Trophoblast cell (in vitro differentiated cells and primary cell): ENCODE data around the gene TADA3.
A peak's percentile ranks its signal among the peaks of the same experiment; 100 is the strongest.

Experiments
- DNase-seq, 2 donors: peaks; one replicate each; pipeline ENCODE4 v3.0.0-alpha.2; 2016
- H2AFZ ChIP-seq: 2 replicates; pipeline ENCODE4 v1.6.1; 2013; ENCODE audit warnings: low read length, moderate library complexity, mild to moderate bottlenecking; ENCODE audit not compliant: insufficient read depth, poor library complexity
- H2AK5ac ChIP-seq: 2 replicates; pipeline ENCODE4 v1.6.1; 2013; ENCODE audit warnings: mild to moderate bottlenecking, low read length
- H2BK120ac ChIP-seq: 2 replicates; pipeline ENCODE4 v1.6.1; 2013; ENCODE audit warnings: low read length, mild to moderate bottlenecking, moderate library complexity; ENCODE audit not compliant: insufficient read depth, poor library complexity
- H2BK12ac ChIP-seq: 2 replicates; pipeline ENCODE4 v1.6.1; 2013; ENCODE audit warnings: mild to moderate bottlenecking, low read length, moderate library complexity
- H2BK5ac ChIP-seq: 2 replicates; pipeline ENCODE4 v1.6.1; 2013; ENCODE audit warnings: low read length, low read depth, moderate library complexity, mild to moderate bottlenecking; ENCODE audit not compliant: poor library complexity
- H3K14ac ChIP-seq: 2 replicates; pipeline ENCODE4 v1.6.1; 2013; ENCODE audit warnings: mild to moderate bottlenecking, low read length
- H3K18ac ChIP-seq: 2 replicates; pipeline ENCODE4 v1.6.1; 2013; ENCODE audit warnings: mild to moderate bottlenecking, low read length
- H3K23ac ChIP-seq: 2 replicates; pipeline ENCODE4 v1.6.1; 2013; ENCODE audit warnings: low read length
- H3K27ac ChIP-seq: 2 replicates; pipeline ENCODE4 v1.5.1; 2013; ENCODE audit warnings: low read depth, mild to moderate bottlenecking, inconsistent platforms, low read length, moderate library complexity
- H3K27me3 ChIP-seq: 2 replicates; pipeline ENCODE4 v1.6.1; 2013; ENCODE audit warnings: inconsistent platforms, mild to moderate bottlenecking, low read length, moderate library complexity; ENCODE audit not compliant: insufficient read depth
- H3K36me3 ChIP-seq, 2 experiments: 1 replicate in 1 of 2; 2 replicates in 1 of 2; pipeline ENCODE4 v1.6.1; 2013; ENCODE audit warnings: low read length in 2 of 2, mild to moderate bottlenecking in 2 of 2, moderate library complexity in 1 of 2; ENCODE audit not compliant: insufficient read depth in 2 of 2, control insufficient read depth in 1 of 2
- H3K4ac ChIP-seq: 2 replicates; pipeline ENCODE4 v1.6.1; 2013; ENCODE audit warnings: low read depth, mild to moderate bottlenecking, low read length, moderate library complexity
- H3K4me1 ChIP-seq, 2 experiments: 1 replicate in 1 of 2; 2 replicates in 1 of 2; pipeline ENCODE4 v1.6.1; 2013; ENCODE audit warnings: low read length in 2 of 2, mild to moderate bottlenecking in 2 of 2, moderate library complexity in 1 of 2; ENCODE audit not compliant: insufficient read depth in 2 of 2, control insufficient read depth in 1 of 2
- H3K4me2 ChIP-seq: 2 replicates; pipeline ENCODE4 v1.6.1; 2013; ENCODE audit warnings: inconsistent platforms, mild to moderate bottlenecking, low read length, moderate library complexity
- H3K4me3 ChIP-seq: 2 replicates; pipeline ENCODE4 v1.5.1; 2013; ENCODE audit warnings: mild to moderate bottlenecking, low read depth, low read length, inconsistent platforms
- H3K79me1 ChIP-seq: one replicate; pipeline ENCODE4 v1.6.1; 2013; ENCODE audit warnings: low read length
- H3K79me2 ChIP-seq: 2 replicates; pipeline ENCODE4 v1.6.1; 2013; ENCODE audit warnings: low read length, mild to moderate bottlenecking; ENCODE audit not compliant: control insufficient read depth, insufficient read depth, poor library complexity
- H3K9ac ChIP-seq: 2 replicates; pipeline ENCODE4 v1.6.1; 2013; ENCODE audit warnings: mild to moderate bottlenecking, low read length
- H3K9me3 ChIP-seq: 2 replicates; pipeline ENCODE4 v1.6.1; 2013; ENCODE audit warnings: low read depth, mild to moderate bottlenecking, control low read depth, inconsistent platforms, low read length; ENCODE audit not compliant: insufficient read depth
- H4K12ac ChIP-seq: 2 replicates; pipeline ENCODE4 v1.6.1; 2013; ENCODE audit warnings: low read depth, mild to moderate bottlenecking, low read length, moderate library complexity
- H4K8ac ChIP-seq: 2 replicates; pipeline ENCODE4 v1.6.1; 2013; ENCODE audit warnings: low read depth, mild to moderate bottlenecking, low read length, moderate library complexity
- H4K91ac ChIP-seq: one replicate; pipeline ENCODE4 v1.6.1; 2013; ENCODE audit warnings: low read depth, mild to moderate bottlenecking, low read length, moderate library complexity
- WGBS: extraction: QIAGEN DNeasy Blood & Tissue Kit; methylation state at CpG from one replicate; pipeline ENCODE4 v1.1.7; 2013; ENCODE audit warnings: missing lambda C conversion rate; ENCODE audit not compliant: insufficient read length, insufficient coverage; ENCODE audit errors: extremely low coverage; 5-methylcytosine and 5-hydroxymethylcytosine counted together

TADA3 gene

DNA sequence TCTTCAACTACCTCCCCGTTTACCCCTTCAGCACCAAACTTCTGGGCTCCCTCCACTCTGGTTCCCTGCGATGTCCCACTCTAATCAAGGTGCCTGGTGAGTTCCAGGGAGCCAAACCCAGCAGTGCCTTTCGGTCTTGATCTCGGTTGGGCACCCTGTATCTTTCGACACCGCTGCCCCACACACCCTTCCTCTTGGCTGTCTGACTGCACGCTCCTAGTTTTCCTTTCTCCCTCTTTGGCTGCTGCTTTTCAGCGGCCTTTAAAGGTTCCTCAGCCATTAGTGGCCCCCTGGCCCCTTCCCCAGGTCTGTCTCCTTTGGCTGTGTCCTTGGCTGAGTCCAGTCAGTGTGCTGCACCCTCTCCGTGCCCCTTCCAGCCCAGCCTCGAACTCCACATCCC is 18.6 kb upstream of the TADA3 start:
- Histone ChIP-seq H4K12ac (no peak overlapping the region), H2AFZ (no peak overlapping the region), H3K36me3 (peaks cover 22 to 23% of the 10 kb centered on the region in 2 experiments), H3K4me1 (peaks cover 0 to 3% of the 10 kb centered on the region in 2 experiments), H3K79me2 (peaks cover 3% of the 10 kb centered on the region), H3K27me3 (no peaks in the 10 kb centered on the region), H3K14ac (no peak overlapping the region), H3K9me3 (no peaks in the 10 kb centered on the region), H3K4me2 (no peak overlapping the region), H3K9ac (no peak overlapping the region), H2BK120ac (no peak overlapping the region), H2BK12ac (no peak overlapping the region), H4K91ac (no peak overlapping the region), H3K4me3 (no peak overlapping the region), H3K27ac (no peak overlapping the region), H3K4ac (no peak overlapping the region), H4K8ac (no peak overlapping the region), H2BK5ac (no peak overlapping the region), H3K79me1 (peaks cover 9% of the 10 kb centered on the region), H3K23ac (no peak overlapping the region), H3K18ac (no peak overlapping the region), H2AK5ac (no peak overlapping the region)
- WGBS = no CpG with 5 or more reads among the region's 10 CpGs
- DNase-seq = no peak

DNA sequence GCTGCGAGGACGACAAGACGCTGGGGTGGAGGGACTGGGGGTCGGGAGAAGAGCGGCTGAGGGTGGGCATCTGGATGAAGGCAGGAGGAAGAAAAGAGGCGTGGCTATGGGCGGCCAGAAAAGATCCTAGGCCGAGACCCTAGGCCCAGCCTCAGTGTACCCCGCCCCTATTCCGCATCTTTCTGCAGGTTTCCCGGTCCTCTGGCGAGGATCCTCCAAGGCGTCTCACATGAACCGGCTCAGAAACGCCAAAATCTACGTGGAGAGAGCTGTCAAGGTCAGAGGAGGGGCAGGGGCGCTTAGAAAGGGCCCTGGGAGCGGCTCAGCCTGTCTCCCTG is 18.1 kb upstream of the TADA3 start:
- Histone ChIP-seq H3K4me1 (peaks cover 0 to 3% of the 10 kb centered on the region in 2 experiments), H4K12ac (peak overlapping the region; percentile 34), H3K79me1 (peaks cover 9% of the 10 kb centered on the region), H3K4me3 (peak overlapping the region; percentile 68), H3K4ac (no peak overlapping the region), H2AK5ac (no peak overlapping the region), H2AFZ (peak overlapping the region; percentile 1), H4K8ac (peak overlapping the region; percentile 43), H4K91ac (no peak overlapping the region), H3K79me2 (peaks cover 3% of the 10 kb centered on the region), H3K14ac (no peak overlapping the region), H2BK12ac (no peak overlapping the region), H2BK120ac (no peak overlapping the region), H3K9ac (peak overlapping the region; percentile 29), H3K9me3 (no peaks in the 10 kb centered on the region), H3K27me3 (no peaks in the 10 kb centered on the region), H3K23ac (no peak overlapping the region), H2BK5ac (no peak overlapping the region), H3K4me2 (peak overlapping the region; percentile 69), H3K36me3 (peaks cover 26 to 28% of the 10 kb centered on the region in 2 experiments), H3K27ac (no peak overlapping the region), H3K18ac (no peak overlapping the region)
- no peak for DNase-seq
- WGBS = no CpG with 5 or more reads among the region's 18 CpGs

DNA sequence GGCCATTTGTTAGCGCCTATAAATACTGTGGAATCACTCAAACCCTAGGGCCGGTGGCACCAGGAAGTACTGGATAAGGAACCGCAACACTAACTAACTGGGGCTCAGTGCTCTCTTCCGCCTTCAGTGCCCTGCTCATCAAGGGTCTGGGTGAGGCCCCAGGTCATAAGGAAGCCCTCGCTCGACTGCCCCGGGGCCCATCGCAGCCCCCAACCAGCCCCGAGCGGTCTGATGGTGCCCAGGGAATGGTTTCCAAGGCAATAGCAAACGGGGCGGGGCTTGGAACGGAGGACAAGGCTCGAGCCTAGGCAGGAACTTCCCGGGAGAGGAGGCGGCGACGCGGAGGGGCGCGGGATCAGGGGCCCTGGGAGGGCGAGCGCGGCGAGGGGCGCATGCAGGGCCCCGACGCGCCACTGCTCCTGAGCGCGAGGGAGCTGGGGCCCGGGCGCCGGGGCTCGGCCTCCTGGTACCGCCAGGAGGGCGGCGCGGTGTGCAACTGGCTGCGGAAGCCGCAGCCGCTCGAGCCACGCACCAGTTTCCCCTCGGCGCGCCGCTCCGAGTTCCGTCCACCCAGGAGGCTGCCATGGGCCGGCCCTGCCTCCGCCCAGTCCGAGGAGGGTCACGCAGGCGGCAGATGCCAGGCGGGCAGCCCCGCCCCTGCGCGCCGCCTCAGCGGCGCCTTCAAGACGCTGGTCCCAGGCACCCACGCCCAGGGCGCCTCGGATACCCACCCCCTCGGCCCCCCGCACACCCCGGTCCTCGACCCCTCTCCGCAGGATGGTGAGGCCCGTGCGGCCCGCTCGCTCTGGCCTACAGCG is 17.6 kb upstream of the TADA3 start, which contains the start of gene TTLL3:
Gene TTLL3, plus strand, starts transcription at position 648 of the 818 bp plus-strand sequence. CDS start 400 bp downstream, outside the sequence.
- DNase-seq = peak in 1 of 2 donors; percentile 46
- Histone ChIP-seq H3K18ac (peak within 1 kb of the TSS; percentile 49), H2BK12ac (no peak within 1 kb of the TSS), H3K9me3 (no peaks in the 10 kb centered on the region), H4K12ac (peak within 1 kb of the TSS; percentile 90), H3K27ac (peak within 1 kb of the TSS; percentile 4), H2AFZ (peak within 1 kb of the TSS; percentile 20), H3K4ac (no peak within 1 kb of the TSS), H3K4me2 (peak within 1 kb of the TSS; percentile 69), H3K79me1 (peaks cover 9% of the 10 kb centered on the region), H2BK5ac (peak within 1 kb of the TSS; percentile 11), H3K4me1 (peaks cover 0 to 3% of the 10 kb centered on the region in 2 experiments), H3K14ac (peak within 1 kb of the TSS; percentile 68), H2AK5ac (peak within 1 kb of the TSS; percentile 14), H3K23ac (no peak within 1 kb of the TSS), H2BK120ac (peak within 1 kb of the TSS; percentile 44), H3K36me3 (peaks cover 29 to 31% of the 10 kb centered on the region in 2 experiments), H3K27me3 (no peaks in the 10 kb centered on the region), H3K4me3 (peak within 1 kb of the TSS; percentile 68), H4K91ac (peak within 1 kb of the TSS; percentile 63), H4K8ac (peak within 1 kb of the TSS; percentile 92), H3K79me2 (peaks cover 3% of the 10 kb centered on the region), H3K9ac (peak within 1 kb of the TSS; percentile 29)
- WGBS = no CpG with 5 or more reads among the region's 76 CpGs

DNA sequence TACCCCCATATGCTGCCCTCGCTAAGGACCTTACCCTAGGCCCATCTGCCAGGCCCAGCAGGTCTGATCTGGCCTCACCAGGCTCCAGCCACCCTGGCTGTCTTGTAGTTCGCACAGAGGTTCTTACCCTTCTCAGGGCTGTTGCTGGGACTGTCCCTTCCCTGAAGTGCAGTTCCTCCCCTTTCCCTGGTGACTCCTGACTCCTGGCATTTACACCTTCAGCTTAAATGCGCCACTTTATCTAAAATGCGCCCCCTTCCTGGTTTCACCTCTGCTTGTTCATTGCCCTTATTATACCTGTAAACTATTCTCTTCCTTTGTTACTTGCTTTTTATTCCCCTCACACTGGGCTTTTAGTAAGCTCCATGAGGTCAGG is 17.0 kb upstream of the TADA3 start:
- Histone ChIP-seq H2BK12ac (no peak overlapping the region), H2AK5ac (no peak overlapping the region), H3K18ac (no peak overlapping the region), H2BK5ac (no peak overlapping the region), H4K8ac (peak overlapping the region; percentile 92), H3K27ac (peak overlapping the region; percentile 4), H4K12ac (no peak overlapping the region), H3K79me1 (peaks cover 9% of the 10 kb centered on the region), H3K23ac (no peak overlapping the region), H3K27me3 (no peaks in the 10 kb centered on the region), H2BK120ac (no peak overlapping the region), H3K4me3 (no peak overlapping the region), H3K4me1 (peaks cover 0 to 3% of the 10 kb centered on the region in 2 experiments), H3K79me2 (peaks cover 3% of the 10 kb centered on the region), H4K91ac (no peak overlapping the region), H3K4ac (no peak overlapping the region), H3K9me3 (no peaks in the 10 kb centered on the region), H3K4me2 (peak overlapping the region; percentile 69), H3K9ac (no peak overlapping the region), H2AFZ (no peak overlapping the region), H3K36me3 (peaks cover 31 to 37% of the 10 kb centered on the region in 2 experiments), H3K14ac (no peak overlapping the region)
- no CpG with 5 or more reads among the region's 4 CpGs for WGBS
- peak in 1 of 2 donors; percentile 23 for DNase-seq
